Medulla oblongata (tissue), 1 donor: ENCODE results near the gene TSPAN14.
"Not testable (repeated sequence)": the region's sequence is repeated elsewhere in the genome, so short reads cannot be mapped to it uniquely, and the experiment has no call there.

Source experiments
- DNase-seq: peaks from one replicate; pipeline ENCODE4 v3.0.0-alpha.2; 2015; ENCODE audit errors: extremely low spot score

TSPAN14 gene

DNA sequence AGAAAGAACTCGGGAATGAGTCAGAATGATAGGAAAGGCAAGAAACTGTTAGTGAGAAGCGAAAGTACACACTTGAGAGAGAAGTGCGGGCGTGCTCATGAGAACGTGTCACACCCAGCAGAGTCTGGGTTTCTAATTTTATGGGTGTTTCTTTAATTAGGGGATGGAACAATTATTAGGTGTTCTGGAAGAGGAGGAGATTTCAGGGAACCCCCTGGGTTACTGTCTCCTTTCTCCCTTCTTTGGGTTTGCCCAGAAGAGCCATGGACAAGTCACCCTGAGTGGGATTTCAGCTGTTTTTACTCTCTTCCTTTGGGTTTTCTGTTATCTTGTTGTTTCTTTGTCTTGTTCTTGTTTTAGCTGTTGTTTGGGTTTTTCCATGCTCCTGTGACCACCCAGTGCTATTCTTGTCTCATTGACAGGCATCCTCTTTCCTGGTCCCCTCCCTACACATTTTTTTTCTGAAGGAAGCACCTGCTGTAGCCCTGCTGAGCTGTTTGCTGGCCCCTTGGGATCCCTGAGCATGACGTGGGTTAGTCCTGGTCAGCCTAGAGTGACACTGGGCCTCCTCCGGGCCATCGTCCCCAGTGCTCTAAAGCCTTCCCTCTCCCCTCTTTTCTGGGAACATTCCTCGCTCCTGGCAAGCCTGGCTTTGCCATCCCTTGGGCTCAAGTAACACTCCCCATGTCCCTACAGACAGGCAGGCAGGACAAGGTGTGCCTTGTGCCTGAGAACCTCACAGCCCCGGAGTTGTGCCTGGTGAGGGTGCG, 87.1 kb downstream of the TSPAN14 start:
- DNase-seq: no peak

DNA sequence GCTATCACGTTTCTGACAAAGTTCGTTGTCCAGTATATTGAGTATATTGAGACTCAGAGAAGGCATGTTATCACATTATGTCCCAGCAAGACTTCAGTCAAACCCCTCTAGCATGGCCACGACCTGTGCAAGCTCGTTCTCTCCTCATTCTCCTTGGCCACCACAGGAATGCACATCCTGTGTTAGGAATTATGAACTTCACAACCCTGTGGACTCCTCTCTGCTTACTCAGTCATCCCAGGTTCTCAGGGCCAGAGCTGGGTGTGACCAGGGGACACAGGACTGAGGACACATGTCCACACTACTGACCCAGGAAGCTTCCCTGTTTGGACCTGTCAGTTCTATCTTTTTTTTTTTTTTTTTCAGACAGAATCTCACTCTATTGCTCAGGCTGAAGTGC, 87.9 kb downstream of the TSPAN14 start:
- no peak for DNase-seq

GRCh38 chr10:80542652-80543318, 88.7 kb downstream of the TSPAN14 start:
- no peak for DNase-seq

DNA sequence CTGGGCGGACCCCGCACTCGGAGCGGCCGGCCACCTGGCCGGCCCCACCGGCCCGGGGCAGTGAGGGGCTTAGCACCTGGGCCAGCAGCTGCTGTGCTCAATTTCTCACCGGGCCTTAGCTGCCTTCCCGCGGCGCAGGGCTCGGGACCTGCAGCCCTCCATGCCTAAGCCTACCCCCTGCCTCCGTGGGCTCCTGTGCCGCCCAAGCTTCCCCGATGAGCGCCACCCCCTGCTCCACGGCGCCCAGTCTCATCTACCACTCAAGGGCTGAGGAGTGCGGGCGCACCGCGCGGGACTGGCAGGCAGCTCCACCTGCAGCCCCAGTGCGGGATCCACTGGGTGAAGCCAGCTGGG, 89.2 kb downstream of the TSPAN14 start:
- DNase-seq: not testable (repeated sequence)

- no peak for DNase-seq
Measured at GRCh38 chr10:80544316-80544953, 90.3 kb downstream of the TSPAN14 start.

DNA sequence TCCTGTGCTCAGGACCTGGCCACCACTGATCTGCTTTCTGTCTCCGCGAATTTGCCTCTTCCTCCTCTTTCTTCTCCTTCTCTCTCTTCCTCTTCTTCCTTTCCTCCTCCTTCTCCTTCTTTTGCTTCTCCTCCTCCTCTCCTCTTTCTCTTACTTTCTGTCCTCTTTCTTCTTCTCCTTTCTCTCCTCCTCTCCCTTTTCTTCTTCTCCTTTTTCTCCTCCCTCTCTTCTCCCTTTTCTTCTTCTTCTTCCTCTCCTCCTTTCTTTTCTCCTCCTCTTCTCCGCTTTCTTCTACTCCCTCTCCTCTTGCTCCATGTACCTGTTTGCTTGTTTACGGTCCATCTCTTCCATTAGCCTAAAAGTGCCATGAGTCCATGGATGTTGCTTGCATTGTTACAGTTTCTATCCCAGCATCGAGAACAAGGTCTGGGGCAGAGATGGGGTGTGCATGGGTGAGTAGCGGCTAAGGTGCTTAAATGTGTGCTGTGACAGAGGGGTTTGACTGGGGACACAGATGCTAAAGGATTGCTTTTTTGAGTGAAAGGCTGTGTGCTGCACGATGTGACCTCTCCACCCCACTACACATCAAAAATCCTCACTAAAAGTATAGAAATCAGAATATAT, 91.3 kb downstream of the TSPAN14 start:
- DNase-seq: no peak

DNA sequence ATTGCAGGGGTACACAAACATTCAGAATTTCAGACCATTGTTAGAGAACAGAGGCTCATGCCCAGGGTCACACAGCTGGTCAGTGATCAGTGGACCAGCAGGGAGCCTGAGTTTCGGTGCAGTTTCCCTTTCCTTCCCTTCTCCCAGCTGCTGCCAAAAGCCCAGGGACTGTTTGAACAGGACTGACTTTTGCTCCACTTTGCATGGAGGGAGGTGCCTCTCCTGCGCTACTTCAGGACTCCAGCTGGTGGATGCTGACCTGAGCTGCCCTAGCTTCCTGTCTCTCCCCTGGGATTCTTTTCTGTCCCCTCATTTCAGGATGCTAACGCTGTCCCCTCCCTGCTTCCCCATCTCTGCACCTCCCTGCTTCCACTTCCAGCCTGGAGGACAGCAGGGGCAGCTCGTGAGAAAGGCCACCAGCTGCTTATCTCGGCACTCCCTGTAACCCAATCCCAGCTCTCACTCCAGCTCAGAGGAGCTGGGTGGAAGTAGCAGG, 98.1 kb downstream of the TSPAN14 start:
- DNase-seq: no peak

GRCh38 chr10:80553436-80553835, 99.3 kb downstream of the TSPAN14 start:
- DNase-seq: no peak

GRCh38 chr10:80554050-80554449, 99.9 kb downstream of the TSPAN14 start:
- no peak for DNase-seq

DNA sequence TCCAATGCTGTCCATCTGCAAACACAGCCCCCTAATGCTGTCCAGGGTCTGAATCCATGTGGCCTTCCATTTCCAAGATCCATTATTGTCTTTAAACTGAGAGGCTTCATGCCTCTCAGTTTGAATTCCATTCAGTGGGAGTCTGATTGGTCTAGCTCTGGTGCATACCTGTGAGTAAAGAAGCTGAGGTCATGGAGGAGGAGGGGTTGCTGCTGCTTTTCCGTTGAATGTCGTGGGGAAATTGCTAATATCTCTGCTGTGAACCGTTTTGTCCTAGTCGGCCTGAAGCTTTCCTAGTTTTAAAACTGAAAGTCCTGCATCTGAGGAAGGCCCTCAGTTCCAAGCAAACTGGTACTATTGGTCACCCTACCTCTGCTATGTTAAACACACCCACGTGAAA, 101.3 kb downstream of the TSPAN14 start:
- no peak for DNase-seq

DNA sequence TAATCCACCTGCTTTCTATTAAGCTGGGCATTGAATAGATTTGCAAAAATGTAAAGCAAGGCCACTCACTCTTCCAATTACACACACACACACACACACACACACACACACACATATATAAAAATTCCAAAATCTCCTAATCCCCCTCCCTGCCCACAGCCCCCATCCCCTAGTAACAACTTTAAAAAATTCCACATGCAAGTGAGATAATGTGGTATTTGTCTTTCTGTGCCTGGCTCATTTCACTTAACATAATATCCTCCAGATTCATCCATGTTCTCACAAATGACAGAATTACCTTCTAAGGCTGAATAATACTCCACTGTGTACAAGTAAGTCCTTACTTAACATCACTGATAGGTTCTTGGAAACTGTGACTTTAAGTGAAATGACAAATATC, 107.8 kb downstream of the TSPAN14 start:
- DNase-seq: no peak

- DNase-seq: no peak
Measured at GRCh38 chr10:80567292-80567691, 113.2 kb downstream of the TSPAN14 start.

DNA sequence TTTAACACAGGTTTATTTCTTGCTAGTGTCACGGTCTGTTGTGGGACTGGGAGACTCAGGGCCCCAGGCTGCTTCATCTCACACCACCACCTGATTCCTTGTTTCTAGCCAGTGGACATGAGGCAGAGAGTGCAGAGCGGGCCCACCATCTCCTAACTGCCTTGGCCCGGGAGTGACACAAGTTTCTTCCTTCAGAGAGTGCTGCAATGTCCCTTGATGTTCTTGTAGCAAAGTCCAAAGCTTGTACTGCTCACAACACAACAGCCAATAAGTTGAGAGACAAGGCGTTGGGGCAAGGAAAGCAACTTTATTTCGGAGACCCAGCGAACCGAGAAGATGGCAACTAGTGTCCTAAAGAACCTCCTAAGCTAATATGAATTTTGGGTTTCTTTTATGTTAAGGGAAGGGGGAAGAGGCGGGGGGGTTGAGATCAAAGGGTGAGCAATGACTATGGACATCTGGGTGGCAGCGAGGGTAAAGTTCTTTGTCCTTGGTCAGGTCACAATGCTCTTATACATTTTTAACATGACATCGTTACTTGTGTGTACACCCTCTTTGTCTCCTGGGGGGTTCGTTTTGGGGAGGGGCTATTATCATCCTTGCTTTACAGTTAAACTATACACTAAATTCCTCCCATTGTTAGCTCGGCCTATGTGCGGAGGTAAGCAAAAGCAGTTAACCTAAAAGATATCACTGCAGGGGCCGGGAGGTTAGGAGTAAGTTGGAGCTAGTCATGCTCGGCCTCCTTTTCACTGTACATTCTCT, 115.2 kb downstream of the TSPAN14 start:
- DNase-seq: no peak

DNA sequence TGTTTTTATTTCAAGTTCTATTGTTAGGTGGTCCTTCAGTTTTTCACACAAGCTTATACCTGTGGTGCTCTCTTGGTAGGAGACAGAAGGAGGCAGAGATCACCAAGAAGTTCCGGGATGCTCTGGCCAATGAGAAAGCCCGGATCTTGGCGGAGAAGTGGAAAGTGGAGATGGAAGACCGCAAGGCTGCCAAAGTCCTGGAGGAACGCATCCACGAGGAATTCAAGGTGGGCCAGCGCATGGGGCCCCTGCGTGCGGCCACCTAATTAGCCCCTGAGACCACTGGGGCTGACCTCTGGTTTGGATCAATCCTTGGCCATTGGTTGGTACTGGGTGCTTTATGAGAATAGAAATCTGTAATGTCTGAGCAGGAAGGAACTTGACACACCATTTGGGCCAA, 117.2 kb downstream of the TSPAN14 start:
- DNase-seq: no peak

DNA sequence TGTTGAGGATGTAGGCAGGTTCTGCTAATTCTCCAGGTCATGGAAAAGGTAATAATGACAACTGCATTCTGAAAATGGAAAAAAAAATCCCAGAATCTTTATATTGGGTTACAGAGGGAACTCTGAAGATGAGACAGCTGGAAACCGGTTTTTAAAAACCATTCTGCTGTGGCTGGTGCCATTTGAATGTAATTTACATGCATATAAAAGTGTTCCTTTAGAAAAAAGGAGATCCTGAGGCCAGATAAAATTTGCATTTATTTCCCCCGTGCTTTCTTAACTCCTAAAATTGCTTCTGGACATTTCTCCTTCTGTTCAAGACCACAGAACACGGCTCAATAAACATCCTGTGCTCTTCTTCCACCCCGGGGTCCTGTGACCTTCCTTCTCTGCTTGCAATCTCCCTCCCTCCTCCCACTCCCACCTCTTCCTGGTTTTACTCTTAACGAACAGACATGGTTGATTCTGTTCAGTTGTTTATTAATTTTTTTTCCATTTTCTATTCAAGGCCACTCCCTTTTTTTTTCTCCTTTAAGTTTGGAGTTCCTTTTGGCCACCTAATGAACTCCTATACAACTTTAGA, 125.2 kb downstream of the TSPAN14 start:
- DNase-seq: no peak

DNA sequence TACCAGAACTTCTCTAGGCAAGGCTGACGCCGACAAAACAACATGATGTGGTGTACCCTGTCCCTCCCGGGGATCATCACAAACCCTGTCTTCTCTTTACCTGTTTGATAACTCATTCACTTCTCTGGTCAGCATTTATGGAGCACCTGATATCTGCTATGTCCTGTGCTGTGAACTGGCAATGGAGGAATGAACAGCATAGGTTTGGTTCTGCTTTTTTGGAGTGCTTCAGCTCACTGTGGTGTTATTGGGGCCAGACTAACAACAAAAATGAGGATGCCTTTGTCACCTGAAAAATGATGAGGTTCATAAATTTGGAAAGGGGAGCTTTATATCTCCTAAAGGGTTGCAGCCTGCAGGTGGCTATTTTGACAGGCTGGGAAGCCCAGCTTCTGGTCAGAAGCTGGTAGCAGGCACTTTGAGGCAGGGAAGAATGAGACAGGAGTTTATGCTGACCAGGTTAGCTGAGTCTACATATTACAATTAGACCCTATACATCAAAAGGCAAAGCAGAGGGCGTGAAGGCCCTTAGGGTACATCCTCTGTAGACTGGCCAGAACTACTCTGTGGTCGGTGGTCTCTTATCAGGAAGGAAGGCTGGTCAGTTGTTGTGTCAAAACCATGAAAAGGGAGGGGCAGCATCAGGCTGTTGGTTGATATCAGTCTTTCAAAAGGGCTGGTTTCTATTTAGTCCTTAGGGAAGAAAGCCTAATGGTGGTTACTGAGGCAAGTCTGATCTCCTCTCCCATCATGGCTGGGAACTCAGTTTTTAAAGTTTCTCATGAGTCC, 125.9 kb downstream of the TSPAN14 start:
- DNase-seq: no peak

GRCh38 chr10:80580638-80581468, 126.7 kb downstream of the TSPAN14 start:
- no peak for DNase-seq

- no peak for DNase-seq
Measured at GRCh38 chr10:80581469-80581835, 127.3 kb downstream of the TSPAN14 start.

DNA sequence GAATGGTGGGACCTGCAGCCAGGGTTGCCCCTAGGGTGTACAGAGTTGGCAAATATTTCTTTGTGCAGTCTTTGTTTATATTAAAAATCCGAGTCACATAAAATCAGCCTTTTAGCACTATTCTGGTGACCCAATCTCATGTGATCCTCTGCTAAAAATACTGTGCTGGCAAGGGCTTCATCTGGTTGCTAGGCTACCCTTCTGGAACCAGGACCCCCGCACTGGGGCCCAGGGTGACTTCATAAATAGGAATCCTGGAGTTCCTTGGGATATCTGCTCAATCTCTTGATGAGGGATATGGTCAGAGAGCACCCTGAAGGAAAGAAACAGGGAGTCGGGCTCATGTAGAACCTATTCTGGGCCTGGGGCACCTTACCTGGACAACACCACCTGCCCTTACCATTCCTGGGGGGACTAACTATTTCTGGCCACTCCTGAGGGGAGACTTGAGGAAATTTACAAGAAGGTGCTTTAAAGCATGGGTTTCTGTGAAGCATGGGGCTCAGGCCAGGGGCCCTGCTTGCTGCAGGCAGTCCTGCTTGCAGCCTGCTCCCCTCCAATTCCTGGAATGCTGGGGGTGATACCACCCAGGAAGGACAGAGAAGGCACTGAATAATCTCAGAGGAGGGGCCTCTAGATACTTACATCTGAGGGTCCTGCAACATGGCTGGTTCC, 128.3 kb downstream of the TSPAN14 start:
- no peak for DNase-seq
